HepG2 (cell line): ENCODE results near the gene IFNL2. TPM values are rescaled to one million over a fixed set of nuclear protein-coding genes. Genes with fewer than 3 reads are reported as not detected.
A peak's percentile ranks its signal among the peaks of the same experiment; 100 is the strongest.
"Not testable (repeated sequence)": the region's sequence is repeated elsewhere in the genome, so short reads cannot be mapped to it uniquely, and the experiment has no call there.

Experiments
- ATAC-seq: fragments of 200-7000 bp; cut with Tn5 transposase; 3 replicates; pipeline ENCODE4 v1.9.1; 2020; ENCODE audit warnings: mild to moderate bottlenecking, moderate library complexity
- BruUV-seq: library from RNA; stranded (reverse); fragments of 400-500 nt; replicated peaks from 2 replicates; lab custom pipeline; 2021; lab: Mats Ljungman, UMichigan
- CTCF ChIA-PET: fragments of 300-600 bp; formaldehyde crosslinking; extraction: SDS; loops from one replicate; lab custom pipeline; 2021; ENCODE audit warnings: low total read pairs, inconsistent platforms, low intra/inter-chr PET ratio; lab: Yijun Ruan, JAX
- POLR2A ChIA-PET: fragments of 350-600 bp; sonication (Branson Sonifier 250); formaldehyde crosslinking; loops from one replicate; lab custom pipeline; 2020; ENCODE audit warnings: antibody characterized with exemption, inconsistent platforms; lab: Yijun Ruan, JAX
- DNase-seq: peaks from one replicate; pipeline ENCODE4 v3.0.0-alpha.2; 2015; ENCODE audit warnings: low spot score
- FAIRE-seq: peaks from 3 replicates; lab custom pipeline; 2011; peaks lifted over from hg19 to GRCh38; lab: Jason Lieb, UNC
- H2AFZ ChIP-seq: one replicate; pipeline ENCODE4 v1.6.1; 2011; ENCODE audit warnings: low read length, inconsistent platforms
- H3K27ac ChIP-seq: fragments of 300-600 bp; 3 replicates; pipeline ENCODE4 v1.8.0; 2011; ENCODE audit warnings: mixed run types, mild to moderate bottlenecking, mixed read lengths, low read length, inconsistent platforms; ENCODE audit not compliant: insufficient read depth; ENCODE audit errors: extremely low read length
- H3K27me3 ChIP-seq, 2 experiments: fragments of 200-600 bp in 1 of 2; 2 replicates in 1 of 2; 3 replicates in 1 of 2; pipeline versions ENCODE4 v1.6.0 to v1.8.0; 2011; ENCODE audit warnings: low read length in 2 of 2, mild to moderate bottlenecking in 2 of 2, moderate library complexity in 2 of 2, inconsistent platforms in 1 of 2; ENCODE audit not compliant: insufficient read depth in 2 of 2, control insufficient read depth in 1 of 2
- H3K36me3 ChIP-seq, 2 experiments: fragments of 200-600 bp in 1 of 2; replicated peaks in 1 of 2; 2 replicates in 1 of 2; 3 replicates in 1 of 2; pipeline versions ENCODE4 v1.5.1 to v1.8.0; 2011; ENCODE audit warnings: low read length in 2 of 2, inconsistent platforms in 1 of 2; ENCODE audit not compliant: insufficient read depth in 2 of 2, control insufficient read depth in 1 of 2
- H3K4me1 ChIP-seq: 2 replicates; pipeline ENCODE4 v1.5.1; 2012; ENCODE audit warnings: low read length, inconsistent platforms; ENCODE audit not compliant: insufficient read depth
- H3K4me2 ChIP-seq: 2 replicates; pipeline ENCODE4 v1.6.0; 2011; ENCODE audit warnings: low read depth, low read length, inconsistent platforms
- H3K4me3 ChIP-seq, 3 experiments: fragments of 200-600 bp in 1 of 3; sonication (generic), shearing (Covaris generic) in 1 of 3; replicated peaks in 1 of 3; 2 replicates each; pipeline ENCODE4 v1.5.1; 2011 to 2016; ENCODE audit warnings: low read length in 3 of 3, inconsistent platforms in 2 of 3, low read depth in 2 of 3, mild to moderate bottlenecking in 2 of 3, control low read depth in 1 of 3, mixed read lengths in 1 of 3; ENCODE audit not compliant: insufficient read depth in 1 of 3
- H3K79me2 ChIP-seq: one replicate; pipeline ENCODE4 v1.6.1; 2011; ENCODE audit warnings: low read length, inconsistent platforms; ENCODE audit not compliant: insufficient read depth
- H3K9ac ChIP-seq: 2 replicates; pipeline ENCODE4 v1.6.0; 2011; ENCODE audit warnings: mild to moderate bottlenecking, low read depth, low read length, inconsistent platforms; ENCODE audit not compliant: insufficient read depth
- H3K9me3 ChIP-seq: 2 replicates; pipeline ENCODE4 v1.5.1; 2012; ENCODE audit warnings: mild to moderate bottlenecking, low read length
- H4K20me1 ChIP-seq: 2 replicates; pipeline ENCODE4 v1.6.0; 2011; ENCODE audit warnings: inconsistent platforms, mild to moderate bottlenecking, low read length, moderate library complexity; ENCODE audit not compliant: insufficient read depth
- CEBPB ChIP-seq: IDR thresholded peaks from 2 replicates; pipeline ENCODE4 v1.6.1; 2011; ENCODE audit warnings: low read depth, low read length, improper control_type of control experiment, borderline replicate concordance
- CEBPG ChIP-seq: IDR thresholded peaks from 2 replicates; pipeline ENCODE4 v1.6.1; 2016
- CHD2 ChIP-seq: IDR thresholded peaks from 2 replicates; pipeline ENCODE4 v1.6.1; 2011; ENCODE audit warnings: low read depth, low read length, improper control_type of control experiment
- ZNF768 ChIP-seq: sonication (generic); formaldehyde crosslinking; IDR thresholded peaks from 2 replicates; pipeline ENCODE4 v1.4.0; 2020; ENCODE audit warnings: missing genetic modification reagents
- ZNF83 ChIP-seq: sonication (generic); formaldehyde crosslinking; IDR thresholded peaks from 2 replicates; pipeline ENCODE4 v1.4.0; 2020; ENCODE audit warnings: missing genetic modification reagents, mild to moderate bottlenecking, borderline replicate concordance
- WGBS: methylation state at CpG from one replicate; pipeline ENCODE4 v1.1.6; 2017; ENCODE audit warnings: low lambda C conversion rate; 5-methylcytosine and 5-hydroxymethylcytosine counted together
- in situ Hi-C: cut with HindIII; loops from 2 replicates; pipeline ENCODE4 v1.10.0; 2017; ENCODE audit warnings: low pct_unique_long_range_greater_than_20kb; ENCODE audit not compliant: extremely low pct_ligation_motif_present
- intact Hi-C: fragments of 100-400 bp; cut with micrococcal nuclease; formaldehyde crosslinking; loops from one replicate; pipeline ENCODE4 v1.10.0; 2022; ENCODE audit not compliant: unreplicated experiment
- polyA plus RNA-seq, 8 experiments: library from polyadenylated mRNA; depleted of rRNA in 3 of 8; stranded (reverse) in 7 of 8; unstranded in 1 of 8; fragments of >200 nt; fragmentation: Illumina TruSeq in 4 of 8; extraction: Trizol in 4 of 8; gene quantifications; 2 replicates each; pipeline versions ENCODE4 v1.2.1 to v1.2.3, GENCODE V29; 2011 to 2016; ENCODE audit warnings: low read depth in 4 of 8, missing spikeins in 1 of 8, mixed read lengths in 1 of 8; ENCODE audit not compliant: insufficient read depth in 1 of 8
- total RNA-seq, 5 experiments: library from RNA; depleted of rRNA; stranded (reverse); fragments of >200 nt; fragmentation: Illumina TruSeq; extraction: Trizol; gene quantifications; 2 replicates each; pipeline ENCODE4 v1.2.3, GENCODE V29; 2016; ENCODE audit warnings: low read depth in 1 of 5

IFNL2 gene
- total and polyA plus RNA-seq, 2 of the 13 experiments (the other 11 are each of a cell fraction or from before 2014, with no cell fraction given) = not detected

DNA sequence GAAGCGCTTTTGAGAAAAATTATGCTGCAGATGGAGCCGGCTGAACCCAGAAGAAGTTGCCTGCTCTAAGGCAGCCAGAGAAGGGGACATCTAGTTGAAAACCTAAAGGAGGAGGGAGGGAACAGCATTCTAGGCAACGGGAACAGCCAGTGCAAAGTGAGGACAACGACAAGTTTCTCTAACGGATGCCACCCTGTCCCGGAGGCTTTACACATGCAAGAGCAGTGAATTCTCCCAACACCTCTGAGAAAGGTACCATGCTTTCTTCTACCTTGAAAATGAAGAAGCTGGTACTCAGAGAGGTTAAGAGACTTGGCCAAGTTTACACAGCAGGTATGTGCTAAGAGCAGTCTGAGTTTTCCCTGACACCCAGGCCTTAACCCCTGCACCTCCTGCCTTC lies 29.3 kb upstream of the IFNL2 start:
- Histone ChIP-seq H3K79me2 (no peaks in the 10 kb centered on the region), H3K36me3 (no peaks in the 10 kb centered on the region), H3K27me3 (peaks cover 0 to 2% of the 10 kb centered on the region in 2 experiments; a peak in 1 of 5 replicates), H3K4me3 (no peak overlapping the region), H3K9me3 (no peaks in the 10 kb centered on the region), H3K9ac (no peak overlapping the region), H4K20me1 (no peaks in the 10 kb centered on the region), H3K27ac (no peak overlapping the region), H3K4me1 (peaks cover 13% of the 10 kb centered on the region), H2AFZ (no peak overlapping the region), H3K4me2 (no peak overlapping the region)
- ATAC-seq (no peak), FAIRE-seq (no peak), DNase-seq (no peak)
- BruUV-seq = no TSS peak
- POLR2A ChIA-PET = interaction anchor here (1.0 kb wide), 1 partner anchor 137 kb away, joined by 3 read pairs; no protein-coding TSS in a partner anchor
- CTCF ChIA-PET = no interaction called here
- WGBS = 56% methylated on average over 6 of the region's 6 CpGs
- intact Hi-C loops (no loop called here), in situ Hi-C loops (no loop called here)
- no peak for TF ChIP-seq ZNF83 (CRISPR knock-in tag)
- peak; percentile 56; the same call in 1 of the 2 replicates for TF ChIP-seq ZNF768 (CRISPR knock-in tag)

DNA sequence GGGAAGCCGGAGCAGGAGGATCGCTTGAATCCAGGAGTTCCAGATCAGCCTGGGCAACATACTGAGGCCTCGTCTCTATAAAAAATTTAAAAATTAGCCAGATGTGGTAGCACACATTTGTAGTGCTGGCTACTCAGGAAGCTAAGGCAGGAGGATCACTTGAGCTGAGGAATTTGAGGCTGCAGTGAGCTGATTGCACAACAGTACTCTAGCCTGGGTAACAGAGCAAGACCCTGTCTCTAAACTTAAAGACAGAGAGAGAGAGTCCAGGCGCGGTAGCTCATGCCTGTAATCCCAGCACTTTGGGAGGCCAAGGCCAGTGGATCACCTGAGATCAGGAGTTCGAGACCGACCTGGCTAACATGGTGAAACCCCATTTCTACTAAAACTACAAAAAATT lies 27.8 kb upstream of the IFNL2 start:
- TF ChIP-seq CEBPB (peak; percentile 60; the same call in 1 of the 2 replicates), CEBPG (CRISPR knock-in tag) (0 out of 2 replicates have a peak, but pooled peaks have one; percentile 19), CHD2 (no peak)
- no peak for DNase-seq
- no peak for FAIRE-seq
- H4K20me1 ChIP-seq = no peaks in the 10 kb centered on the region
- no peaks in the 10 kb centered on the region for H3K36me3 ChIP-seq
- peaks cover 0 to 2% of the 10 kb centered on the region in 2 experiments; a peak in 1 of 5 replicates for H3K27me3 ChIP-seq
- H3K9ac ChIP-seq = no peak overlapping the region
- no peaks in the 10 kb centered on the region for H3K9me3 ChIP-seq
- H3K4me1 ChIP-seq = peaks cover 13% of the 10 kb centered on the region
- intact Hi-C loops = no loop called here
- BruUV-seq = no TSS peak
- no peak overlapping the region for H3K4me3 ChIP-seq
- in situ Hi-C loops = no loop called here
- no peaks in the 10 kb centered on the region for H3K79me2 ChIP-seq
- ATAC-seq = no peak
- H2AFZ ChIP-seq = no peak overlapping the region
- 30% methylated on average over 7 of the region's 7 CpGs for WGBS
- H3K27ac ChIP-seq = no peak overlapping the region
- ChIA-PET CTCF (no interaction called here), POLR2A (no interaction called here)
- H3K4me2 ChIP-seq = no peak overlapping the region

DNA sequence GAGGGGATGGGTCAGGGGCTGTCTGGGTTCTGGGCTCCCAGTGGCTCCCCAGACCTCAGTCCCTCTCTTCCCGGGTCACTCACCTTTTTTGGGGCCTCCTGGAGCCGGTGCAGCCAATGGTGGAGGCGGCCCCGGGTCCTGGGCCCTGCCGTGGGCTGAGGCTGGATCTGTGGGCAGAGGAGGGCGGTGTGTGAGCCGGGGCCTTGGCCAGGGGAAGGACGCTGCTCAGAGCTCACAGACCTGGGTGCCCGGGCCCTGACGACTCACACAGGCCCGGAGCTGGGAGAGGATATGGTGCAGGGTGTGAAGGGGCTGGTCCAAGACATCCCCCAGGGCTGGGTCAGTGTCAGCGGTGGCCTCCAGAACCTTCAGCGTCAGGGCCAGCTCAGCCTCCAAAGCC lies 24.5 kb upstream of the IFNL2 start:
- H3K4me3 ChIP-seq, DNase-seq, POLR2A ChIA-PET, H3K27ac ChIP-seq, intact Hi-C loops, H3K4me2 ChIP-seq, H3K4me1 ChIP-seq, BruUV-seq, FAIRE-seq, H3K9ac ChIP-seq, H3K27me3 ChIP-seq, CTCF ChIA-PET, H3K36me3 ChIP-seq, H3K79me2 ChIP-seq, H2AFZ ChIP-seq, in situ Hi-C loops, H3K9me3 ChIP-seq, H4K20me1 ChIP-seq, ATAC-seq: not testable (repeated sequence)
- WGBS = 42% methylated on average over 5 of the region's 13 CpGs

DNA sequence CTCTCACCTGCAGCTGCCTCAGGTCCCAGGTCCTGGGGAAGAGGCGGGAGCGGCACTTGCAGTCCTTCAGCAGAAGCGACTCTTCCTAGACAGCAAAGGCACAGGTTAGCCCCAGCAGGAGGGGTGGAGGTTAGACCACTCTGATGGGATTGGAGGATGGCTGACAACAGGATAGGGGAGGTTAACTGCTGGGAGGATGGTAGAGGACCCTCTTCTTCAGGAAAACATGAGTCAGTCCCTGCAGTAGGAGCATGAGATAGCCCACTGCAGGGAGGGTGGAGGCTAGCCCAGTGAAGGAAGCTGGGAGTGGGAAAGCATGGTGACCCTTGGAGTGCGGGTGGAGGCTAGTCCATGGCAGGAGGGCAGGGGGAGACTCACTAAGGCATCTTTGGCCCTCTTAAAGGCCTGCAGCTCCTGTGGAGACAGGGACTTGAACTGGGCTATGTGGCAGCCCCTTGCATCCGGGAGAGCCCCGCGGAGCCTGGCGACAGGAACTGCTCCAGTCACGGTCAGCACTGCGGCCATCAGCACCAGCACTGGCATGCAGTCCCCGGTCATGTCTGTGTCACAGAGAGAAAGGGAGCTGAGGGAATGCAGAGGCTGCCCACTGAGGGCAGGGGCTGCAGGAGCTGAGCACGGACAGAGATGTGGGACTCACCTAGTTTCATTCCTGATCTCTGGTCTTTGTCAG lies 23.6 kb upstream of the IFNL2 start, which contains the start of gene IFNL3:
Gene IFNL3 (minus strand): TSS at position 597 of the 691 bp plus-strand sequence. CDS start 39 bp downstream, at position 558.
- DNase-seq, H4K20me1 ChIP-seq, FAIRE-seq, H3K4me2 ChIP-seq, H3K4me1 ChIP-seq, intact Hi-C loops, in situ Hi-C loops, CTCF ChIA-PET, H2AFZ ChIP-seq, H3K27me3 ChIP-seq, H3K9me3 ChIP-seq, H3K36me3 ChIP-seq, BruUV-seq, H3K79me2 ChIP-seq, H3K9ac ChIP-seq, H3K27ac ChIP-seq, H3K4me3 ChIP-seq, POLR2A ChIA-PET: not testable (repeated sequence)
- ATAC-seq = peak; percentile 14; the same call in 1 of the 3 replicates
- no CpG with 5 or more reads among the region's 12 CpGs for WGBS
